HG03095 (cell line): ENCODE data around the gene RND1.
"Not testable (repeated sequence)": the region's sequence is repeated elsewhere in the genome, so short reads cannot be mapped to it uniquely, and the experiment has no call there.

Experiments used
- ATAC-seq: cut with Tn5 transposase; IDR thresholded peaks from one replicate; pipeline ENCODE4 v1.9.1; 2021; ENCODE audit warnings: moderate library complexity; ENCODE audit not compliant: unreplicated experiment

RND1 gene

DNA sequence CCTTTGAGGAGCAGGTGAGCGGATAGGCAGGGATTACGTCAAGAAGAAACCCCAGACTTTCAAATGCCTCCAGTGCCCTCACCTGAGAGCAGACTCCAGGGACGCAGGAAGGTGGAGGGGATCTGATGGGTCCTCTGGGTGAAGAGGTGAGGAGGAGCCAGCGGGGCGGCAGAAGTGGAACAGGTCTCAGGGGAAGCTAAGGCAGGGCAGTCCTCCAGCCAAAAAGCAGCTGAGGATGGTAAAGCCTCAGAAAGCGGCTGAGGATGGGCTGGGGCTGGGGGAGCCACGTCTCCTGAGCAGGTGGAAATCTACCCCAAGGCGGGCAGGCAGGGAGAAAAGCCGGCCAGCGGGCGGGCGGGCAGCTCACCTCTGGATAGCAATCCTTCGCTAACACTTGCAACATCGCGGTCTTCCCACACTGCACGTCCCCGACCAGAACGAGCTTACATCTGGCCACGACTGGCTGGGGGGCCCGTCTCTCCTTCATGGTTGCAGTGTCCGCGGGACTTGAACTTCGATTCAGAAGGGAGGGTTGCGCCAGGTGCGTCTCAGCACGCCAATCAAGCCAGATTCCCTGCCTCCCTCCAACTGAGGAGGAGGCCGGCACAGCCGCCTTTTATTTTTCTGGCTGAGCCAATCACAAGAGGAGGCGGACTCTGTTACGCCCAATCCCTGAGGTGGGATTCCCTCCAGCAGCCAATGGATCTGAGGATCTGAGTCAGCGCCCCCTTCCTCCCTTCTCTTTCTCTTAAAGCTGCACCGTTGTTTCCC, at the start of gene RND1:
Gene RND1 (minus strand): TSS at position 590 of the 771 bp plus-strand sequence. CDS start 103 bp downstream, at position 487.
- peak; percentile 90 for ATAC-seq

DNA sequence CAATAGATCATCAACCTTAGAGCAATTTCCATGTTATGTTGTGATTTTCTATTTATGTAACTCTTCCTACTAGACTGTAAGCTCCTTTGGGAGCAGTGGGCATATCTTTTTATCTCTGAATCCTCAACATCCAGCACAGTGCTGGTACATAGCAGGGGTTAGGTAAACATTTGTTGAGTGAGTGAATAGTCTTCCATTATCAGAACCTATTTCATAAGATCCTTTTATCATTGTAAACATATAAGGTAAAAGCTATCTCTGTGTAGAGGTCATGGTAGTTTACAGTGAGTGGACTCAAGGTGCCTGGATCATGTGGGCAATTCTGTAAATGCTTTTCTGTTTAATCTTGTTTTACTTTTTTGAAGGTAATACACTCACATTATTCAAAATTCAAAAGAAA, 44.5 kb upstream of the RND1 start:
- no peak for ATAC-seq

DNA sequence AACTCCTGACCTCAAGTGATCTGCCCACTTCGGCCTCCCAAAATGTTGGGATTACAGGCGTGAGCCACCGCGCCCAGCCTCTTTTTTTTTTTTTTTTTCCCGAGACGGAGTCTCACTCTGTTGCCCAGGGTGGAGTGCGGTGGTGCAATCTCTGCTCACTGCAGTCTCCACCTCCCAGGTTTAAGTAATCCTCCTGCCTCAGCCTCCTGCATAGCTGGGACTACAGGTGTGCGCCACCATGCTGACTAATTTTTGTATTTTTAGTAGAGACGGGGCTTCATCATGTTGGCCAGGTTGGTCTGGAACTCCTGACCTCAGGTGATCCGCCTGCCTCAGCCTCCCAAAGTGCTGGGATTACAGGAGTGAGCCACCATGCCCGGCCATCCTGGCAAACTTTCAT, 44.0 kb upstream of the RND1 start:
- ATAC-seq, result not testable (repeated sequence)

DNA sequence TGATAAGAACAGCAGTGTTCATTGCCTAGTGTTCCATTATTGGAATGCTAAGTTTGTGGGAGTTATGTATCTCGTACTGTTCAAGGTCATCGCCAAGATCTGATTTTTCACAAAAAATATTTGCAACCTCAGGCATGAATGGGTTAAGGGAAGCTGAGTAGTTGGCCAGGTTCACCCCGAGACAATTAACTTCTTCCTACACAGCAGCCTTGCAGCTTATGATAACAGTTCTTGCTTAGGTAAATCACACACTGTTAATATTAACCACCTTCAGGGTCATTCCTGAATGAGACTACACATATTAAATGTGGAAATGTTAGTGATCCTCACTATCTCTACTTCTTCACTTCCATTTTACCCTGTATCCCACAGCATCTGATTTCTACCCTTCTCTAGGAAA, 41.6 kb upstream of the RND1 start:
- no peak for ATAC-seq

DNA sequence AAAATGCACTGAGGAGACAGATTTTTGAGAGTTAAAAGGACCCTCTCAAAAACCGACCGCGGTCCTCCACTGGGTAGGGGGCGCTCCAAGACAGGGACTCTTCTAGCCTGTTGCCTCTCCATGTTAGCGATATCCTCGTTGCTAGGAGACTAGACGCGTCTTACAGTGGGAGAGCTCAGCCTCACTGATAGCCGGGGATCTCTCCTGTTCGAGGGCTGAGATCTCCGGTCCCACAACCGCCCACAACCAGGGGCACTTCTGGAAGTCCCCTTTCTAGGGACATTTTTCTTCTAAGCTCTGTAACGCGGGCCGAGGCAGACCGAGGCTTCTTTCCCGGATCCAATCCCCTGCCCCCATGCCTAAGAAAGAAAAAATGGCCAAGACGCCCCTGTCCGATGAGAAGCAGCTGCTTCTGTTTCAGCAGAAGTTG, 38.3 kb upstream of the RND1 start:
- peak; percentile 66 for ATAC-seq

DNA sequence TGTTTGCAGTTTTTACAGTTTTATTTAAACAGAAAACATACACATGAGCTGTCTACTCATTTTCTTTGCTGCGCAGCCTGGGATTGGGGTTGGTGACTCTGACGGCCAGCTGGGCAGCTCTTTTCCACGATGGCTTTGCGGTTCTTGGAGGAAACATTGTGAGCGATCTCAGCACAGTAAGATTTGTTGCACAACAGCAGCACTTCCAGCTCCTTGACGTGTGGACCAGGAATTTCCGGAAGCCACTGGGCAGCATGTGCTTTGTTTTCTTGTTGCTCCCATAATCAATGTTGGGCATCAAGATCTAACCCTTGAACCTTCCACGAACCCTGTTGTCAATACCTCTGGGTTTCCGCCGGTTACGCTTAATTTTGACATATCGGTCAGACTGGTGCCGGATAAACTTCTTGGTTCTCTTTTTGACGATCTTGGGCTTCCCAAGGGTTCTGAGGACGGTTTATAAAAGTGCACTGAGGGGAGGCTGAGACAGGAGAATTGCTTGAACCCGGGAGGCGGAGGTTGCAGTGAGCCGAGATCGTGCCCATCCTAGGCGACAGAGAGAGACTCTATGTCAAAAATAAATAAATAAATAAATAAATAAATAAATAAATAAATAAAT, 37.8 kb upstream of the RND1 start:
- ATAC-seq, result no peak

DNA sequence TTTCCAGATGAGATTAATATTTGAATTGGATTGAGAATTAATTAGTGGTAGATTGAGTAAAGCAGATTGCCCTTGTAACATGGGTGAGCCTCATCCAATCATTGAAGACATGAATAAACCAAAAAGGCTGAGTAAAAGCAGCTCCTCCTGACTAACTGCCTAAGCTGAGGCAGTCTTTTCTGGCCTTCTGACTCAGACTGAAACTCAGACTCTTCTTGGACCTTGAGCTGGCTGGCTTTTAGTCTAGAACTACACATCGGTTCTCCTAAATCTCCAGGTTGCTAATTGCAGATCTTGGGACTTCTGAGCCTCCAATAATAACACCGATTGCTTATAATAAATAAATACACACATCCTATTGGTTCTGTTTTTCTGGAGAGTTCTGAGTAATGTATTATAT, 35.6 kb upstream of the RND1 start:
- no peak for ATAC-seq

DNA sequence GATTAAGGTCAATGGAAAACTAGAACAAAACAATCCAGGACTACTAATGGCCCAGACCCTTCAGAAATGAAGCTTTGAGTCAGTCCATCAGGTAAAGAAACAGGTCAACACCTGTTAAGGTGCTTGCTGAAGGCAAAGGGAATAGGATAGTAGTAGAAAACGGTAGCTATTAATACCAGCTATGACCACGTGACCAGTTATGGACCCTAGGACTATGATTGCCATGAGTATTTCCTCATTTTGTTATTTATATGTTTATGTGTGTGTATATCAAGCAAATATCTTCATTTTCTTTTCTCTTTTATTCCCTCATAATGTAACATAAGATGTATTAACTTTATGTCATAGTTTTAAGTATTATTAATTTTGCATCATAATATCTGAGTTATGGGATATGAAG, 34.0 kb upstream of the RND1 start:
- ATAC-seq, result no peak

DNA sequence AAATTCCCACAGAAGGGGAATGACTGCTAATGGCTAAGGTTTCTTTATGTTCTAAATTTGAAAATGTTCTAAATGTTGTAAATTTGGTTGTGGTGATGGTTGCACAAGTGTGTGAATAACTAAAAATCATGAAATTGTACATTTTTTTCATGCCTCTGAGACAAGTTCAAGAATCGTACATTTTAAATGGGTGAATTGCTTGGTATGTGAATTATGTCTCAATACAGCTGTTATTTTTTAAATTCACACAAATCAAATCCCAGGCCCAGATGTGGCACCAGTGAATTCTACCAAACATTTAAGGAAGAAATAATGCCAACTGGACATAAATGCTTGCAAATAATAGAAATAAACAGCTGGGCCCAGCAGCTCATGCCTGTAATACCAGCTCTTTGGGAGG, 28.6 kb upstream of the RND1 start:
- ATAC-seq, result no peak

DNA sequence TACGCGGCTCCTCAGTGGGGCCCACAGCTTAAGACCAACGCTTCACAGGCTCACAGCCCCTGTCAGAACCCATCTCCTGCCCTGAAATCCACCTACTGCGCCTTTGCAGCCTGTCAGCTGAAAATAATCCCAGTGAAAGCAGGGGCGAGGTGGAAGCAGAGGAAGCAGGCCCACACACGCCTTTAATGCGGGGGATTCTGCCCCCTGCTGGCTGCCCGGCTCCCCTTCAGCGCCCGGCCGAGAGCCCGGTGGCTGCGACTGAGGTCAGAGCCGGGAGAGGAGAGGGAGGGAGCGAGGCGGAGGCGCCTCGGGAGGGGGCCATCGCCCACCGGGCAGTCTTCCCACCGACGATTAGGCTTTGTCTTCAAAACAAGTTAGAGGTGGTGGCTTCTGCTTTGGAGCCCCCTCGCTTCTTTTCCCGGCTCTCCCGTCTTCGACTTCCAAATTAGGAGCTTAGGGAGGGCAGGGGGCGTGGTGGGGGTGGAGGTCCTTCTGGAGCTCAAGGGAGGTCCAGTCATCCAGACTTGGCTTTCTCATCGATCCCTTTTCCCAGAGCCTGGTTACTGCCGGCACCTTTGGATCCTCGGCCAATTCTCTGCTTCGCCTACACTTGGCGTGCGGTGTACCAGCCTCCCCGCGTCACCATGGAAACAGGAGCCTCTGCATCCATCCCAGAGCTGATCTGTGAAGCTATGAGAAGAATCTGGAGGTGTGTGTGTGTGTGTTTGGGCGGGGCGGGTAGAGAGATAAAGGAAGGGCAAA, 25.2 kb upstream of the RND1 start:
- no peak for ATAC-seq

DNA sequence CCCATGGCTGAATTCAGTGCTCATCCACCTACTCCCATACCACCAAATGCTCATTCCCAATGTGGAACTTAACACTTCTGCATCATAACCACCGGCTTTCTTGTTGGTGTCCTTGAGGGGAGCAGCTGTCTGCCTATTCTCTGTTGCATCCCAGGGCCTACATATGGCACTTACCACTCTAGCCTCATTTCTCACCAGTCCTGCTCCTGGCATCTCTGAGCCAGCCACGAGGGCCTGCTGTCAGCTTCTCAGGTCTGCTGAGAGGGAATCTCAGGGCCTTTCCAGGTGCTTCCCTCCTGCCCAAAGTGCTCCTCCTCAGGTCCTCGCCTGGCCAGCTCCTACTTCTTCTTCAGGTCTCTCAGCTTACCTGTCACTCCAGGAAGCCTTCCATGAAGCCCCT, 24.0 kb upstream of the RND1 start:
- ATAC-seq, result no peak

DNA sequence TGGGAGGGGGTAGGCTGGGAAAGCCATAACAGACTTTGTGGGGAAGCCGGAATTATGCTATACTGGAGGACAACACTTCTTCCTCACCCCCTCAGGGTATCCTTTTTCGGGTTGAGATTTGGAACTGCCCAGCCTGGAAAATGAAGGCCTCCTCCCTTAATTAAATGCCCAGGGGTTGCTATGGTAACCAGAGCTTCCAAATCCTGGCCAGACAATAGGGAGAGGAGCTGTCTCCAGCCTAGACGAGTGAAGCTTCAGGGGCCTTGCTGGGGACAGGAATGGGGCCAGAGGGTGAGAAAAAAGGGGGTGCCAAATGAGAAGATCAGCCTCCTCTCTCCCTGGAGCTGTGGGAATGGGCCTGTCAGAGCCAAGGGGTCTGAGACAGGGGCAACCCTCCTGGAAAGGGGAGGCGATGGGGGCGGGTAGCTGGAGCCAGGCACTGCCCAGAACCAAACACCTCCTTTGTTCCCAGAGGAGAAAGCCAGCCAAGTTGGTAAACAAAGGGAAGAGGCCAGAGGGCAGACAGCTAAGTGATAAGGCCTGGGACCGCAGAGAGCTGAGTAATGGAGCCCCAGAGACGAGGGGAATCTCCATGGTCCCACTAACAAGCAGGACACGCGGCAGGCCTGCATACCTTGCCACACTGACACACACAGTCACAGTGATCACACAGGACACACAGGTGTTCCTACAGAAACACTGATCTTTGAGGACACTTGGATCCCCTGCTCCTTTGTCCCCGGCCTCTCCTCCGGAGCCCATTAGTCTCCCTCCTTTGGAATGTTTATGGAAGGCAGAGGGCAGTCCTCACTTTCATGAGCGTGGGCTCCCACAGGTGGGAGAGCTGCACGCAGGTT, 17.9 kb upstream of the RND1 start:
- no peak for ATAC-seq

DNA sequence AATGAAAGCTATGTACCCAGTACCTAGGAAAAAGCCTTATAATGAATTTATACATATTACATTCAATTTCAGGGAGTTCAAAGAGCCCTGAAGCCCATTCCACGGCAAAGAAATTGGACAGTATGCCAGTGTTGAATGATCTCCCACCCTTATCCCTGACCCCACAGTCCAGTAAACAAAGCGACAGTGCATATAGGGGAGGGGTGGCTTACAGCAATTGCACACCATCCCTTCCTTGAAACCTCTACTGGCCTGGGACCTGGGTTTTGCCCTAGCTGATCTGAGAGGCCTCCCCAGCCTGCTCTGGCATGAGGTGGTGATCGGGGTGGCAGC, 17.3 kb upstream of the RND1 start:
- ATAC-seq, result no peak

DNA sequence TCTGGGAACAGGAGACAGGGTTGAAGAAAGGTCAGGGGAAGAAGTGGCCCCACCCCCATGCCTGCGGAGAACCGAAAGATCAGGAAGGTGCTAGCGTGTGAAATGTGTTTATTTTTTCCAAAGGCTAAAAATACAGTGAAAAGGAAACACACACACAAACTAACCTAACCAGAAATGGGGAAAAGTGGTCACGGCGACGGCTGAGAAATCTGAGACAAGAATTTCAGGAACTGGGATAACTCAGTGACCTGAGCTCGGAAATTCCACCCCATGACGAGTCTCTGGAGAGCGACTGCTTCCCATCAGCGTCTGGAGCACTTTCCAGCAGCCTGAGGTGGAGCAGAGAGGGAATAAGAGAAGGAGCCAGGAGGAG, 16.6 kb upstream of the RND1 start:
- no peak for ATAC-seq

DNA sequence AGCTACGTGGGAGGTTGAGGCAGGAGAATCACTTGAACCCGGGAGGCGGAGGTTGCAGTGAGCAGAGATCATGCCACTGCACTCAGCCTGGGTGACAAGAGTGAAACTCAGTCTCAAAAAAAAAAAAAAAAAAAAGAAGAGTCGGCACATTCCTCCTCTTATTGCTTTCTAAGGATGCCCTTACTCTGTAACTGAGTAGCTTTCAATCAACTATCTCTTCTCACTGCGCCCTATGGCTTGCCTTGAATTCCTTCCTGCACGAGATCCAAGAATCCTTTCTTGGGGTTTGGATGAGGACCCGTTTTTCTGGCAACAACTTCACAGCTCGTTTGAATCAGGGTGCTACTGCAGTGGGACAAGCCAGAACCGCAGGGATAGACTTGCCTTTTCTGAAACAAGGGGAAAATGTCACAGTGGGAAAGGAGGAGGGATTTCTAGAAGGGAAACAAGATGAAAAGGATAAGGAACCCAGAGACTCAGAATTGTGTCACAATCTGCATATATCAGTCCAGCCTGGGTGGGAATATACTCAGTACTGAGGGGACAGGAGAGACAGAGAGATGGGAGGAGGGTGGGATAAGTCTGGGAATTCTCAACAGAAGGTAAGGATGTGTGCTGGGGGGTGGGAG, 16.1 kb upstream of the RND1 start:
- no peak for ATAC-seq

DNA sequence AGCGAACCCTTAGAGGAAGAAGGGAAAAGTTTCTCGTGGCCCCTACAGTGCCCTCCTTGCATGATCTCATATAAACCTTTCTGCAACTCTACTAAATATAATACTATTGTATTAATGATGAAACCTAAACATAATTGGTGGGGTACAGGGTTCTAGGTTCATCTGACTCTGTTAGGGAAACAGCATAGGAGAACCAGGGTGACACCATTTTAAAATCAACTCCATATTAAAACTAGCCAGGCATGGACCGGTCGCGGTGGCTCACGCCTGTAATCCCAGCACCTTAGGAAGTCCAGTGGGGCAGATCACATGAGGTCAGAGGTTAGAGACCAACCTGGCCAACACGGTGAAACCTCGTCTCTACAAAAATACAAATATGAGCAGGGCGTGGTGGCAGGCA, 15.0 kb upstream of the RND1 start:
- ATAC-seq, result no peak

DNA sequence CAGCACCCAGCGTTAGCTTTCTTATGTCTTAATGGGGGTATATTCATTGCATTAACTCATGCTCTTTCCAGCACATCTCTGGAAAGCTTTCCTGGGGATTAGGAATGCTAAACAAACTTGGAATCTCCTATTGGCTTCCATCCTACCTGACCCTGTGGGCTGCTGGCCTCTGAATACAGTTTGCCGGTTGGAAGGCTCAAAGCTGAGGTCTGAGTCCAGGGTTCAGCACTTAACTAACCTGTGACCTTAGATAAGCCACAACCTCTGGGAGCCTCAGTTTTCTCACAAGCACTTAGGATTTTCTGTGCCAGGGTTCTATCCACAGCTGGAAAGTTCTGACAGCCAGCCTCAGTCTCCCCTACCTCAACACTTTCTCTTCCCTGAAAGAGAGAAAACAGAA, 12.9 kb upstream of the RND1 start:
- no peak for ATAC-seq

DNA sequence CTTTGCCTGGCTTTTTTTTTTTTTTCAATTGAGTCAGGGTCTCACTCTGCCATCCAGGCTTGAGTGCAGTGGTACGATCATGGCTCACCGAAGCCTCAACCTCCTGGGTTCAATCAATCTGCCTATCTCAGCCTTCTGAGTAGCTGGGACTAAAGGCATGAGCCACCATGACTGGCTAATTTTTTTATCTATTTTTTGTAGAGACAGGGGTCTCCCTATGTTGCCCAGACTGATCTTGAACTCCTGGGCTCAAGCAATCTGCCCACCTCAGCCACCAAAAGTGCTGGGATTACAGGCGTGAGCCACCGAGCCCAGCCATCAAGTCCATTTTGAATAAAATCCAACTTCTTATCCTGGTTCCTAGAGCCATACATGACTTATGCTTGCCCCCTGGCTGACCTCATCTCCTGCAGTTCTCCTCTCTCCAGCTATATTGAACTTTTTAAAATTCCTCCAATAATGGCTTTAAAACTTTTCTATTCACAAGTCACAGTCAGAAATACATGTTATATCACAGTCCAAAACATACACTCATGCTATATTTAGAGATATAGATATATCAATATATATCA, 10.4 kb upstream of the RND1 start:
- ATAC-seq, result no peak

DNA sequence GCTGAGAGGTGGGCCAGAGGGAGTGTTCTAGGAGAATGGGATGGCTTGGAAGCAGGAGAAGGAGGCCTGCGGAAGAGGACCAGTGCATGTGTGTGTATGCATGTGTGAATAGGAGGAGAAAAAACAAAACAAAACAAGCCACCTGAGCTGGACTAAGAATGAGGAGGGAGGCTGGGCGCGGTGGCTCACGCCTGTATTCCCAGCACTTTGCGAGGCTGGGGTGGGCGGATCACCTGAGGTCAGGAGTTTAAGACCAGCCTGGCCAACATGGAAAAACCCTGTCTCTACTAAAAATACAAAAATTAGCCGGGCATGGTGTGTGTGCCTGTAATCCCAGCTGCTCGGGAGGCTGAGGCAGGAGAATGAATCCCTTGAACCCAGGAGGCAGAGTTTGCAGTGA, 7.9 kb upstream of the RND1 start:
- ATAC-seq, result not testable (repeated sequence)

DNA sequence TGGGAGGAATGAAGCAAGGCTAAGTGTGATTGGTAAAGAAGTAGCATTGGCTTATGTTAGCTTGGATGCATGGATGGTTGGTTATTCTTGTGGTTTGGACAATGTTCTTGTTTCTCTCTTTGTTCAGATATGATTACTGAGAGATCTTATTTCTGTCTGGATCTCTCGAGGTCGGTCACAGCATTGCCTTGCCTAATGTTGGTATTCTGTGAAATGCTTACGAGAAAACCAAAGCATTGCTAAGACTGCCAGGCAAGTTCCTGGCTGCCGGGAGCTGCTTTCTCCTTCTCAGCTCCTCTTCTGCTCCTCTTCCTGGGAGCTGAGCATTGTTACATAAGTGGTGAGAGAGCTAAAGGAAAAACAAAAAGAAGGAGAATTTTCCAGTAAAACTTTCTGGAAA, 7.4 kb upstream of the RND1 start:
- ATAC-seq, result no peak
